OCI-LY7 (cell line): ENCODE data around the gene FAM107B.

ENCODE experiments used
- EZH2phosphoT487 ChIP-seq: fragments of 200-600 bp; sonication (generic); IDR thresholded peaks from 2 replicates; pipeline ENCODE4 v1.6.1; 2018; ENCODE audit warnings: low read depth, borderline replicate concordance, mild to moderate bottlenecking, mixed run types, antibody characterized with exemption, low read length, moderate library complexity, mixed read lengths
- TF ChIP-seq, protein P1 (sequence below): fragments of 200-600 bp; sonication (generic); conservative IDR thresholded peaks from 2 replicates; pipeline ENCODE4 v1.5.1; 2014; ENCODE audit warnings: mild to moderate bottlenecking, antibody characterized with exemption, low read length, moderate library complexity, mixed read lengths

DNA sequence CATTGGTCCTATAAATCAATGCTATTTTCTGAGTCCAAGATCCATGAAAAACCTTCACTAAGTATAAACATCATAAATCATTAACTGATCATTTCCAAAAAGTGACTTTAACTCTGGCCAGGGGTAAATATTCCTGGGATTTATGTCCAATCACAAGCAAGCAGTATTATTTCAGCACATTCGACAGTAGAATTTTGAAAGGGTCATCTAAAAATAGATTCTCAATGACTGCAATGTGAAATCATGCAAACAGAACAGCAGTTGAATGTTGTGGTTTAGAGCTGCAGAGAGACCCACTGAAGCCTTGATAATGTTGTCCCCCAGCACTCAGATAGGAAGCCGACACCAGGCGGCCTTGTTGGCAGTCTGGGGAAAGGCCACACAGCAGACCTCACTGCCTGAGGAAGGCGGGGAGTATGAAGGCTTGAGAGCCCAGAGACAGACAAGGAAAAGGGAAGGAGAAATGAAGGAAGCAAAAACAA lies 38.1 kb downstream of the FAM107B start:
- TF ChIP-seq, protein P1, sequence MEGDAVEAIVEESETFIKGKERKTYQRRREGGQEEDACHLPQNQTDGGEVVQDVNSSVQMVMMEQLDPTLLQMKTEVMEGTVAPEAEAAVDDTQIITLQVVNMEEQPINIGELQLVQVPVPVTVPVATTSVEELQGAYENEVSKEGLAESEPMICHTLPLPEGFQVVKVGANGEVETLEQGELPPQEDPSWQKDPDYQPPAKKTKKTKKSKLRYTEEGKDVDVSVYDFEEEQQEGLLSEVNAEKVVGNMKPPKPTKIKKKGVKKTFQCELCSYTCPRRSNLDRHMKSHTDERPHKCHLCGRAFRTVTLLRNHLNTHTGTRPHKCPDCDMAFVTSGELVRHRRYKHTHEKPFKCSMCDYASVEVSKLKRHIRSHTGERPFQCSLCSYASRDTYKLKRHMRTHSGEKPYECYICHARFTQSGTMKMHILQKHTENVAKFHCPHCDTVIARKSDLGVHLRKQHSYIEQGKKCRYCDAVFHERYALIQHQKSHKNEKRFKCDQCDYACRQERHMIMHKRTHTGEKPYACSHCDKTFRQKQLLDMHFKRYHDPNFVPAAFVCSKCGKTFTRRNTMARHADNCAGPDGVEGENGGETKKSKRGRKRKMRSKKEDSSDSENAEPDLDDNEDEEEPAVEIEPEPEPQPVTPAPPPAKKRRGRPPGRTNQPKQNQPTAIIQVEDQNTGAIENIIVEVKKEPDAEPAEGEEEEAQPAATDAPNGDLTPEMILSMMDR: peak; percentile 21; the same call in 1 of the 2 replicates
- no peak for TF ChIP-seq EZH2phosphoT487
